Measurements from ENCODE around the gene EPHA10. TPM values are rescaled to one million over a fixed set of nuclear protein-coding genes. Genes with fewer than 3 reads are reported as not detected.

EPHA10 gene
- total RNA-seq, 2 donors from 2014 or later = 0.73 to 11.8 TPM

DNA sequence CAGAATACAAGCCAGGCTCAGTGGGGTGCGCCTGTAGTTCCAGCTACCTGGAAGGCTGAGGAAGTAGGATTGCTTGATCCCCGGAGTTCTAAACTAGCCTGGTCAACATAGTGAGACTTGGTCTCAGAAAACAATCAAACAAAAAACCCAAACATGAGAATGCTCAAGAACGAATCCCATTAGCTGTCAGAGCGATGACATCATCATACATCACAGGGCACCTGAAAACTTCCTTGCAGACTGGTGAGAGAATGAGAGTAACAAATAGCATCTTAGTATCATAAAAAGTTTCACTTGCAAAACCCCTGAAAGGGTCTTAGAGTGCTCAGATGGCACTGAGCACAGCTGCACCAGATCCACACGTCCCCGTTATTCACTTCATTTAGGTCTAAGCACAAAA, 93.7 kb downstream of the EPHA10 start:
- intact Hi-C loops (cut with DNase I) = no loop called here
- Histone ChIP-seq H3K4me3 (no peak overlapping the region), H3K4me1 (replicated peaks) (no peaks in the 10 kb centered on the region), H3K36me3 (no peaks in the 10 kb centered on the region), H3K27me3 (replicated peaks; ENCODE audit: insufficient read depth) (peaks cover 4% of the 10 kb centered on the region), H3K27ac (no peak overlapping the region), H3K9me3 (no peaks in the 10 kb centered on the region)
- WGBS = 69% methylated on average over 6 of the region's 6 CpGs
- TF ChIP-seq, protein P1, sequence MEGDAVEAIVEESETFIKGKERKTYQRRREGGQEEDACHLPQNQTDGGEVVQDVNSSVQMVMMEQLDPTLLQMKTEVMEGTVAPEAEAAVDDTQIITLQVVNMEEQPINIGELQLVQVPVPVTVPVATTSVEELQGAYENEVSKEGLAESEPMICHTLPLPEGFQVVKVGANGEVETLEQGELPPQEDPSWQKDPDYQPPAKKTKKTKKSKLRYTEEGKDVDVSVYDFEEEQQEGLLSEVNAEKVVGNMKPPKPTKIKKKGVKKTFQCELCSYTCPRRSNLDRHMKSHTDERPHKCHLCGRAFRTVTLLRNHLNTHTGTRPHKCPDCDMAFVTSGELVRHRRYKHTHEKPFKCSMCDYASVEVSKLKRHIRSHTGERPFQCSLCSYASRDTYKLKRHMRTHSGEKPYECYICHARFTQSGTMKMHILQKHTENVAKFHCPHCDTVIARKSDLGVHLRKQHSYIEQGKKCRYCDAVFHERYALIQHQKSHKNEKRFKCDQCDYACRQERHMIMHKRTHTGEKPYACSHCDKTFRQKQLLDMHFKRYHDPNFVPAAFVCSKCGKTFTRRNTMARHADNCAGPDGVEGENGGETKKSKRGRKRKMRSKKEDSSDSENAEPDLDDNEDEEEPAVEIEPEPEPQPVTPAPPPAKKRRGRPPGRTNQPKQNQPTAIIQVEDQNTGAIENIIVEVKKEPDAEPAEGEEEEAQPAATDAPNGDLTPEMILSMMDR (IDR thresholded peaks at IDR 0.05) = no peak
- TF ChIP-seq POLR2A (IDR thresholded peaks at IDR 0.05) (no peak), POLR2AphosphoS5 (IDR thresholded peaks at IDR 0.05) (no peak)
- no peak for DNase-seq (ENCODE audit: low spot score)

DNA sequence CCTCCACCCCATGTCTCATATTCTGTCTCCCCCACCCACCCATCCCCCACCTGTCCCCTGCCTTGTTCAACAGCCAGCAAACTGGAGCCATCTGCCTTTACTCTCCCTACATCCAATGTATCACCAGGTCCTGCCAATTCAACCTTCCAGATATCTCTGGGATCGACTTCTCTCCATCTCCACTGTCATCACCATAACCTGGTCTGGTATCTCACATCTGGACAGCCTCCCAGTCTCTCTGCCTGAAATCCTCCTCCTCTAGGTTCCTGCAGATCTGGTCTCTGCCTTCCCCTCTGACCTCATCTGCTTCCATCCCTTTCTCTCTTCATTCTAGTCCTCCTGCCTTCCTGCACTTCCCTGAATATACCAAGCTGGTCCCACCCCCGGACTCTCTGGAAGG, 94.8 kb downstream of the EPHA10 start:
- DNase-seq (ENCODE audit: low spot score) = no peak
- H3K4me1 ChIP-seq (replicated peaks) = no peaks in the 10 kb centered on the region
- no peak overlapping the region for H3K4me3 ChIP-seq
- TF ChIP-seq POLR2AphosphoS5 (IDR thresholded peaks at IDR 0.05) = no peak
- no peak for TF ChIP-seq POLR2A (IDR thresholded peaks at IDR 0.05)
- TF ChIP-seq, protein P1 (IDR thresholded peaks at IDR 0.05) = no peak
- WGBS = 71% methylated on average over 2 of the region's 2 CpGs
- H3K9me3 ChIP-seq = no peaks in the 10 kb centered on the region
- H3K27ac ChIP-seq = no peak overlapping the region
- peaks cover 4% of the 10 kb centered on the region for H3K27me3 ChIP-seq (replicated peaks; ENCODE audit: insufficient read depth)
- intact Hi-C loops (cut with DNase I) = no loop called here
- no peaks in the 10 kb centered on the region for H3K36me3 ChIP-seq

DNA sequence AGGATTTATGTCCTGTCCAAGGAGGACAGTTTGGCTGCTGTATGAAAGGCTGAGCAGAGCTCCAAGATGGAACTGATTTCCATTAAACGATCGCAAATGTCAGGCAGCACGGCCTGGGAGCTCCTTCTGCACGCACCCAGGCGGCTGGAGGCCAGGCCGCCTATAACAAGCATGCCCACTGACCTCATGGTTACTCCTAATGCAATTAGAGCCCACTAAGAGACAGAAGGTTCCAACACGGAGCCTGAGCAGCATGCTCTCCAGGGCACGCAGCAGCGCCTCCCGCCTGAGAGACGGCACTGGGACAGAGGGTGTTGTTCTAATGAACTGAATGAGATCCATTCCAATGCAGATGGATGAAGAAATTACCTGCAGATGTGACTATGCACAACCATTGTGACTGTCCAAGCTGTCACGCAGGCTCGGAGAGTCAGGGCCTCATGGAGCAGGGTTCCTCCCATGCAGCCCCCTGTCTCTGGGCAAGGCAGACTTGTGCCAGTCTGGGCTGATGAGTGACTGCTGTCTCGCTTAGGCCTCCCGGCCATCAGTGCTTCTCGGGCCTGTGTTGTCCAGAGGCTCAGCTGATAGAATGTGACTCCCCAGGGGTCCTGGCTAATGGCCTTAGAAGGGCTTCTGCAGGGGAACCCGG, 97.8 kb downstream of the EPHA10 start:
- intact Hi-C loops (cut with DNase I) = no loop called here
- no peak overlapping the region for H3K27ac ChIP-seq
- WGBS = 40% methylated on average over 17 of the region's 17 CpGs
- no peaks in the 10 kb centered on the region for H3K36me3 ChIP-seq
- DNase-seq (ENCODE audit: low spot score) = no peak
- H3K27me3 ChIP-seq (replicated peaks; ENCODE audit: insufficient read depth) = no peaks in the 10 kb centered on the region
- H3K4me3 ChIP-seq = no peak overlapping the region
- no peaks in the 10 kb centered on the region for H3K4me1 ChIP-seq (replicated peaks)
- H3K9me3 ChIP-seq = no peaks in the 10 kb centered on the region
- TF ChIP-seq POLR2AphosphoS5 (IDR thresholded peaks at IDR 0.05) (no peak), POLR2A (IDR thresholded peaks at IDR 0.05) (no peak)
- TF ChIP-seq, protein P1 (IDR thresholded peaks at IDR 0.05) = no peak

DNA sequence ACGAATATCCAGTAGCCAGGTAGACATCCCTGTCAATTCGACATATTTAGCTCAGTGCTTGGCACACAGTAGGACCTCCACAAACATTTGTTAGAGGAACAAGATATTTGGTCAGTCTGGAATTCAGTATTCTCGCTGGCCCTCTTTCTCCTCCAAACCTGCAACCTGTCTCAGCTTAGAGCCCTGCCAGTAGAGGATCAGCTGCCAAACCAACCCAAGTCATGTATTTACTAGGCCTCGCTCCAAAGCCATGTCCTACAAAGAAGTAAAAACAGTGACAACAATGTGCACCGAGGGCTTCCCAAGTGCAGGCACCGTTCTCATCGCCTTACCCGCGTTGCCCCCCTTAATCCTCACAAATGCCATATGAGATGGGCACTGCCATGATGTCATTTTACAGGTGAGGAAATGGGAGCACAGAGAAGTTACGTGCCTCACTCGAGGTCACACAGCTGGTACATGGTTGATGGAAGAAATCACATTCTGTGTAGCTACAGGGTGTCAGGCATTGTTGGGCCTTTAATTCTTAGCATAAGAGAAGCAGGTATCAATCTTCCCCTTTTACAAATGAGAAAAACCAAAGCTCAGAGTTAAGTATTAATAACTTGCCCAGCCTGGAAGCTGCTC, 98.6 kb downstream of the EPHA10 start:
- H3K27me3 ChIP-seq (replicated peaks; ENCODE audit: insufficient read depth) = no peaks in the 10 kb centered on the region
- WGBS = 51% methylated on average over 11 of the region's 11 CpGs
- H3K36me3 ChIP-seq = no peaks in the 10 kb centered on the region
- intact Hi-C loops (cut with DNase I) = no loop called here
- no peaks in the 10 kb centered on the region for H3K9me3 ChIP-seq
- H3K4me3 ChIP-seq = no peak overlapping the region
- no peak overlapping the region for H3K27ac ChIP-seq
- TF ChIP-seq POLR2AphosphoS5 (IDR thresholded peaks at IDR 0.05) (no peak), POLR2A (IDR thresholded peaks at IDR 0.05) (no peak)
- TF ChIP-seq, protein P1 (IDR thresholded peaks at IDR 0.05) = no peak
- no peak for DNase-seq (ENCODE audit: low spot score)
- H3K4me1 ChIP-seq (replicated peaks) = no peaks in the 10 kb centered on the region

Small RNA genes lying within 50 kb of the gene (small RNA-seq; reads per million reads assigned to genes)
- gene RF00019 = 0 reads per million in 2 donors

Other genes starting within 250 kb of the EPHA10 start
- gene SNIP1, start 210.8 kb downstream of the EPHA10 start, total RNA-seq = 10 to 100 TPM; 27.6 to 45.7 TPM
- gene DNALI1, start 208.2 kb downstream of the EPHA10 start, total RNA-seq = 10 to 100 TPM; 23.8 to 37.4 TPM
- gene GNL2, start 169.2 kb downstream of the EPHA10 start, total RNA-seq = 10 to 100 TPM; 23.2 to 52.0 TPM
- gene RSPO1, start 130.2 kb downstream of the EPHA10 start, total RNA-seq = 1 to 10 TPM; 1.6 TPM
- 1 to 10 TPM; 2.1 to 8.6 TPM for gene CDCA8, start 72.6 kb downstream of the EPHA10 start, total RNA-seq
- gene MANEAL, start 28.7 kb upstream of the EPHA10 start, total RNA-seq = 10 to 100 TPM in 1 of 2 donors, 1 to 10 TPM in 1; 8.8 to 11.2 TPM
- gene C1orf122, start 42.7 kb upstream of the EPHA10 start, total RNA-seq = 100 to 1,000 TPM; 141 to 170 TPM
- gene YRDC, start 43.1 kb upstream of the EPHA10 start, total RNA-seq = 10 to 100 TPM; 23.7 to 33.5 TPM
- gene MTF1, start 94.5 kb upstream of the EPHA10 start, total RNA-seq = 1 to 10 TPM; 4.5 to 8.8 TPM
- gene INPP5B, start 181.9 kb upstream of the EPHA10 start, total RNA-seq = 10 to 100 TPM; 12.8 to 20.8 TPM
- gene SF3A3, start 224.9 kb upstream of the EPHA10 start, total RNA-seq = 10 to 100 TPM; 55.8 to 68.0 TPM
- gene FHL3, start 240.4 kb upstream of the EPHA10 start, total RNA-seq = 10 to 100 TPM; 14.2 to 40.6 TPM
- gene UTP11, start 247.6 kb upstream of the EPHA10 start, total RNA-seq = 10 to 100 TPM; 26.9 to 36.5 TPM

Measured in prostate gland (tissue), 2 donors.